ENCODE results near the gene TSPAN17.

- TF ChIP-seq TAF1 (IDR thresholded peaks at IDR 0.05; ENCODE audit: borderline replicate concordance, low read depth, low read length): no peak
- no peak for TF ChIP-seq POLR2AphosphoS5 (IDR thresholded peaks at IDR 0.05; ENCODE audit: low read depth, low read length)
Measured at GRCh38 chr5:176608142-176608705, 39.1 kb upstream of the TSPAN17 start.
